Body of pancreas (tissue), 4 donors: Measurements from ENCODE around the gene DCDC2C.

Experiments used
- POLR2A ChIP-seq, 3 donors: fragments of 450-650 bp; IDR thresholded peaks; one replicate each; pipeline ENCODE4 v1.6.1; 2016; ENCODE audit warnings: antibody characterized with exemption in 3 of 3, mild to moderate bottlenecking in 2 of 3
- TF ChIP-seq, protein P1 (sequence below), 7 experiments: fragments of 450-650 bp in 4 of 7; fragments of 200-600 bp in 3 of 7; sonication (generic) in 3 of 7; IDR thresholded peaks; one replicate each; pipeline ENCODE4 v1.5.1; 2016 to 2019; ENCODE audit warnings: antibody characterized with exemption in 7 of 7

DNA sequence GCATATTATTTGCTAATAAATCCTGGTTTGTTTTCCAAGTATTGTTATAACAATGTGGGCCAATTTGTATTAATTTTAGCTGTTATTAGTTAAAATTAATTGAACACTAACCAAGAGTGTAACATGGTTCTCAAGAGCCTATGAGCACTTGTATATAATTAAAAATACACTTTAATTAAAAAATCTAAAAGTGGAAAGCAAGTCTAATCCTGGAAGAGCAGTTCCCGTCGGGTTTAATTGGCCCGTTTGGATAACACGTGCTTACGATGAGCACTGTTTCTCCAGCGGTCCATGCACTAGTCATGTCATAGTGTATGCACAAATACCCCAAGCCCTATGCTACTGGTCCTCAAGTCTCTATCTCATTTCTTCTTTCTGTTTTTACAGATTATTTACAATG is 49.0 kb downstream of the DCDC2C start:
- TF ChIP-seq, protein P1, sequence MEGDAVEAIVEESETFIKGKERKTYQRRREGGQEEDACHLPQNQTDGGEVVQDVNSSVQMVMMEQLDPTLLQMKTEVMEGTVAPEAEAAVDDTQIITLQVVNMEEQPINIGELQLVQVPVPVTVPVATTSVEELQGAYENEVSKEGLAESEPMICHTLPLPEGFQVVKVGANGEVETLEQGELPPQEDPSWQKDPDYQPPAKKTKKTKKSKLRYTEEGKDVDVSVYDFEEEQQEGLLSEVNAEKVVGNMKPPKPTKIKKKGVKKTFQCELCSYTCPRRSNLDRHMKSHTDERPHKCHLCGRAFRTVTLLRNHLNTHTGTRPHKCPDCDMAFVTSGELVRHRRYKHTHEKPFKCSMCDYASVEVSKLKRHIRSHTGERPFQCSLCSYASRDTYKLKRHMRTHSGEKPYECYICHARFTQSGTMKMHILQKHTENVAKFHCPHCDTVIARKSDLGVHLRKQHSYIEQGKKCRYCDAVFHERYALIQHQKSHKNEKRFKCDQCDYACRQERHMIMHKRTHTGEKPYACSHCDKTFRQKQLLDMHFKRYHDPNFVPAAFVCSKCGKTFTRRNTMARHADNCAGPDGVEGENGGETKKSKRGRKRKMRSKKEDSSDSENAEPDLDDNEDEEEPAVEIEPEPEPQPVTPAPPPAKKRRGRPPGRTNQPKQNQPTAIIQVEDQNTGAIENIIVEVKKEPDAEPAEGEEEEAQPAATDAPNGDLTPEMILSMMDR (IDR thresholded peaks at IDR 0.05), result no peak
- TF ChIP-seq POLR2A (IDR thresholded peaks at IDR 0.05), result no peak
